ENCODE data around the gene CACNA1G.

CACNA1G gene

GRCh38 chr17:50629902-50630301 lies 69.4 kb downstream of the CACNA1G start:
- in situ Hi-C loops (cut with MboI; ENCODE audit: low sequenced_read_pairs), result no loop called here

DNA sequence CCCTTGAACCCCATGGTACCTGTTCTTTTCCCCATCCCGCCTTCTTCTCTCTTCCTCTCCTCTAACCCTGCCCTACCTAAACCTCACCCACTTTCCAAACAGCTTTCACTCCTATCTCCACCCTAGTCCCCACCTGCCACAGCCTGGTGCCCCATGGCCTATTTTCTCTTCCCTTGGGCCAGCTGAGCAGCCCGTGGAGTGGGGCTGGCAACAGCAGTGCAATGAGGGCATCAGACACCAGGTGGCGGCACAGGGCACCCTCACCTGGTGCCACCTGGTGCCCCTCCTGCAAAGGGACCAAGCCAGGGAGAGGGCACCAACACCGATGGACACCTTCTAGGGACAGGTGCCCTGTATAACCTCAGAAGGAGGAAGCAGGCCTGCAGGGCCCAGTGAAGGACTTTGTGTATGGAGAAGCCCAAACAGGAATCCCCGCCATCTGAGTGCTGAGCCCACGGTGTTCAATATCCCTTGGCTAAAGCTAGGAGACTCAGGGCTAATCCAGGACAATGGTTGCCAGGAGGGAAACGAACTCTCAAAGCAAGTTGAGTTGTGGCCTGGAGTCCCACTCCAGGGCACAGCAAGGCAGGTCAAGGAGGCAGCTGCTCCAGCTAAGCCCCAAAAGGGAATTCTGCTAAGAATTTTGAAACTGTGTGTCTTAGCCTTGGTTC lies 70.1 kb downstream of the CACNA1G start:
- in situ Hi-C loops (cut with MboI; ENCODE audit: low sequenced_read_pairs), result no loop called here

- in situ Hi-C loops (cut with MboI; ENCODE audit: low sequenced_read_pairs), result no loop called here
These were observed 70.8 kb downstream of the CACNA1G start for GRCh38 chr17:50631195-50631907.

GRCh38 chr17:50631908-50632571 lies 71.5 kb downstream of the CACNA1G start:
- in situ Hi-C loops (cut with MboI; ENCODE audit: low sequenced_read_pairs), result no loop called here

DNA sequence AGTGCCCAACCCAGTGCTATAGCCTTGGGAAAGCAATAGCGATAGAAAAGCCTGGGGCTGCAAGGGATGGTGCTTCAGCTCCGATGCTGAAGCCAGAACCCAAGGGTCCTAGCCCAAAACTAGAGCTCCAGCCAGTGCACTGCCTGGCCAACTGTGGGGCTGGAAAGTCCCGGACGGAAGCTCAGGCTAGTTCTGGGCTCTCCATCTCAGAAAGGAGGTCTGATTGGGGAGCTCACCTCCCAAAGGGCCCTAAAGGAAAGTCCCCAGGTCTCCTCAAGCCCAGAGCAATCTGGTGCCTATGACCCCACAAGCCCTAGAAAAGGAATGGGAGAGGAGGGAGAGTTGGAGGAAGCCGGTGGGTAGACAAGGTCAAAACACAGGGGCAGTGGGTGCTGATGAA lies 72.1 kb downstream of the CACNA1G start:
- in situ Hi-C loops (cut with MboI; ENCODE audit: low sequenced_read_pairs), result no loop called here

DNA sequence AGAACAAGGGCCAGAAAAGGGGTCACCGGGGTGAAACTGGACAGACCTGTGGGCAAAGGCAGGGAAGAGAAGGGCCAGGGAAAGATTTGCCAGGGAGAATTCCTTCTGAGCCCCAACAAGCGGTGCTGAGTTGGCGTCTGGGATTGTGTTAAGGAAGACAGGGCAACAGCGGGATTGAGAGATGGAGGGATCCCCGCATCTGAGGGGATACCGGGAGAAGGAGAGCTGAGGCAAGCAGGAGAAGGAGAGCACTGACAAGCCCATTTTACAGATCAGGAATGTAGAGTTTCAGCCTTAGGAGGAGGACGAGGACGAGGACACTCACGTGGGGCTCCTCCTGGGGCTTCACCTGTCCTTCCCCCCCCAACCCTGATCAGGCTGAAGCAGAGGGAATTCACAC lies 73.2 kb downstream of the CACNA1G start:
- in situ Hi-C loops (cut with MboI; ENCODE audit: low sequenced_read_pairs), result no loop called here

DNA sequence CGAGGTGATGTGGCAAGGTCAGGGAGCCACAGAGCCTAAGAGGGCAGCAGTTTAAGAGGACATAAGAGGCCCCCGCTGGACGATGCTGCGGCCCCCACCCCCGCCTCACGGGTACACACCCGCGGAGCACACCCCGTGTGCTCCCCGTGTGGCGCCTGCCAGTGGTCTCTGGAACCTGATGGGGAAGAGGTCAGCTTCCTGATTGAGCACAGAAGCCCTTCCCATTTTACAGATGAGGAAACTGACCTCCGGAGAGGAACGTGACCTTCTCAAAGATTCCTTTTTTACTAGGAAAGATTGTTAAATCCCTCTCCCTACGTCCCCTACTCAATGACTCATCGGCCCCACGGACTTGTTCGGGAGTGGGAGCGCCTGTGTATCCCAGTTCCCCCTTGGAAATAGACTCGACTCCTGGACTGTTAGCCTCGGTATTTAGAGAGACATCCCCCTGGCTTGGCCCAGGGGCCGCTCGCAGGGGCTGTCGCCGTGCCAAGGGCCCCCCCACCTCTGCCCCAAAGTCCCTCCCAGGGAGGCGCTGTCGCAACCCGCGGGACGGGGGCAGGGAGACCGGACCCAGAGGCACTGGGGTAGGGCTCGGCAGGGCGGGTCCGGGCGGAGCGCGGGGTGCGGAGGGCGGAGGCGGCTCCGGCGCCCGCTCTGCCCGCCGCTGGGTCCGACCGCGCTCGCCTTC lies 73.9 kb downstream of the CACNA1G start, which contains the start of gene ABCC3:
Gene ABCC3, plus strand, starts transcription at position 658 of the 691 bp plus-strand sequence. CDS start 56 bp downstream, outside the sequence.
- in situ Hi-C loops (cut with MboI; ENCODE audit: low sequenced_read_pairs), result no loop called here

GRCh38 chr17:50634915-50635731 lies 74.6 kb downstream of the CACNA1G start:
- in situ Hi-C loops (cut with MboI; ENCODE audit: low sequenced_read_pairs), result no loop called here

- in situ Hi-C loops (cut with MboI; ENCODE audit: low sequenced_read_pairs), result no loop called here
These were observed 75.1 kb downstream of the CACNA1G start for GRCh38 chr17:50635732-50635981.

- in situ Hi-C loops (cut with MboI; ENCODE audit: low sequenced_read_pairs), result no loop called here
These were observed 75.7 kb downstream of the CACNA1G start for GRCh38 chr17:50635982-50636803.

DNA sequence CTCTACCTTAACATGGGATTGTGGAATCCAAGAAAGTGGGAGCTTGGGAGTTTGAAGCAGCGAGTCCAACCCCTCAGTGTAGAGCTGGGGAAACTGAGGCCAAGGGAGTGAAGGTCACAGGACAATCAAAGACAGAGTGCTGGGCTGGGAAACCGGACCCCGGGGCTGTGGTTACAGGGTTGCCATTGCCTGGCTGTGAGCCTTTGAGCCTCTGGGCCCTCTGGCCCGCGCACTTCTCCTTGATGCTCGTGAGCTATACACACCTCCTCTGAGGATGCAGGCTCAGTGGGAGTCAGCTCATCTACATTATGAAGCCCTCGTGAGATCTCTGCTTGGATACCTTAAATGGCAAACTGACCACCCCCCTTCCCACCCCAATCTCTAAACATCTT lies 76.3 kb downstream of the CACNA1G start:
- in situ Hi-C loops (cut with MboI; ENCODE audit: low sequenced_read_pairs), result no loop called here

DNA sequence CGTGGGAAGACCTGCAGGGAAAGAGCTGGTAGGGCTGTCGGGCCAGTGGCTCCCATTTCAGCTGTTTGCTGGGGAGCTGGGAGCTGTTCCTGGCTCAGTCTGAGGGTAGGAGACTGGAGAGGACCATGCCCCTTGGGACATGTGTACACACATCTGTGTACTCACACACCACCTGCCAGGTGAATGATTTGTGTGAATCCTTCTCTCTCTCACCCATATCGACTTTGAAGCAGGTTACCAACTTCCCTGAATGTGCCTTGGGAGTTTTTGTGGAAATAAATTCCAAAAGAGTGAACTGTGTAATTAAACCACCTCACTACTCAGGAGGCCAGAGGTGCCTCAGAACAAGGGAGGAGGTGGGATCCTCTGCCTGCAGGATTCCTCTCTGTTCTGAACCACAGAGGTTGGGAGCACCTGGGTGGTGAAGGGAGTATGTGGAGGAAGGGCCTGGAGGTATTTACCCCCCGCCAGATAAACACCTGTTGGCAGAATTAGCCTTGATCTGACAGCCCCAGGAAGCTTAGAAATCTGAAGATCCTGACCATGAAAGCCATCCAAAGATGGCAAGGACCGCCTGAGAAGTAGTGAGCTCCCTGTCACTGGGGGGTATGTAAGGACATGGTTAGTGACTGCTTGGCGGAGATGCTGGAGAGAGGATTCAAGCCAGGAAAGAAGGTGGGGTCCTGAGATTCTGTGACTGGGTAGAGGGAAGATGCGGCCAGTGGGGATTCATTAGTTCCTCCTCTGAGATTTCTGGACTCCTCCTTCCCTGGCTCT lies 77.5 kb downstream of the CACNA1G start:
- in situ Hi-C loops (cut with MboI; ENCODE audit: low sequenced_read_pairs), result no loop called here

- in situ Hi-C loops (cut with MboI; ENCODE audit: low sequenced_read_pairs), result no loop called here
These were observed 78.1 kb downstream of the CACNA1G start for GRCh38 chr17:50638606-50638965.

DNA sequence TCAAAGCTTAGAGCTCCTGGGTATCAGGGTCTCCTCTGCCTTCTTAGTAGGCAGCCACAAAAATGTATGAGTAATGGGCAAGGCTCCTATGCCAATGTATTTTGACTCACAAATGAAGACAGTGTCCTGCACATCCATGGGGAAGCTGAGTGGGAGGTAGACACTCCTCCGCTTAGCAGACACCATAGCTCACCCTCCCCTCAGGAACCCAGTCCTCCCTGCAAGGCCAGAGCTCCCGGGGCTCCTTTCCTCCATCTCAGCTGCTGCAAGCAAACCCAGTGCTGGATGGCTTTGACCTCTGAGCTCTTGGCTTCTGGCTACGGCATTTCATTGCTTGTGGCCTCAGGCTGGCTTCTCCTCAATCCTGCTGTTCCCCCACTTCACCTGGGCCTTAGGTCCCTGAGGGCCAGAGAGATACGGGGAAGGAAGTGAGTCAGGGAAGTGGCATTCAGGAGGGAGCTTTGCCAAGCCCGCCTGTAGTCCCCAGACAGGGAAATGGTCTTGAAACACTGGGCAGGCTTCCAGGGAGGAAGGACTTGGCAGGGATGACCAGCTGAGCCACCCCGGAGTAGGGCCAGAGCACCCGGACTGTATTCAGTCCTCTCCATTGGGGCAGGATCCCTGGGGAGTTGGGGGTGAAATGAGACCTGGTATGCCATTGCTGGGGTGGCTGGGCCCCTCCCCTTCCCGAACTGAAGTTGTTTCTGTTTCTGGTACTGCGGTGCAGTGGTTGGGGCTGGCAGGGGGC lies 78.6 kb downstream of the CACNA1G start:
- in situ Hi-C loops (cut with MboI; ENCODE audit: low sequenced_read_pairs), result no loop called here

DNA sequence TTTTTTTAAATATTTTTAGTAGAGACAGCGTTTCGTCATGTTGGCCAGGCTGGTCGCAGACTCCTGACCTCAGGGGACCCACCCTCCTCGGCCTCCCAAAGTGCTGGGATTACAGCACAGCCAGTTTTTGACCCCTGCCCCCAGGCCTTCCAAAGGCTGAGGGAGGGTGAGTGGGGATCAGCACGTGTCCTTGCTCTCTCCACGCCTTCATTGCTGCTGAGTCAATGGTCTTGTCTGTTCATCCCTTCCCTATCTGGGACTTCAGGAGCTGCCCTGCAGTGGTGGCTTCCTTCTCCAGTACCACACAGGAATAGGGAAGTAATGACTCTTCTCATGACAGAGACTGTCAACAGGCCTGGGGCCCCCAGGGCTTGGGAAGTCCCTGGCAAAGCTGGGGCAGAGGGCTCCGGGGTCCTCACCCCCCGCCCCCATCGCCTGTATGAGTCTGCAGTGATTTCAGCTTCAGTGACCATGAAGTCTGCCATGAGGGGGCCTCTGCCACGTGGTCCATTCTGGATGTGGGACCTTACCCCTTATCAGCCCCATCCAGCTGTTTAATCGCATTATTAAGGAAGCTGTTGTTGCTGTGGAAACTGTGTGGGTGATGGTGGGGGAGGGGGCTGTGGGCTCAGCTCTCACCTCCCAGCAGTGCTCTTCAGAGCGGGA lies 80.3 kb downstream of the CACNA1G start:
- in situ Hi-C loops (cut with MboI; ENCODE audit: low sequenced_read_pairs), result no loop called here

GRCh38 chr17:50641357-50641756 lies 80.8 kb downstream of the CACNA1G start:
- in situ Hi-C loops (cut with MboI; ENCODE audit: low sequenced_read_pairs), result no loop called here

- in situ Hi-C loops (cut with MboI; ENCODE audit: low sequenced_read_pairs), result no loop called here
These were observed 81.7 kb downstream of the CACNA1G start for GRCh38 chr17:50642071-50642721.

Measured in hTERT RPE-1 (cell line).